Measurements from ENCODE around the gene PCCA. TPM values are rescaled to one million over a fixed set of nuclear protein-coding genes. Genes with fewer than 3 reads are reported as not detected.
A peak's percentile ranks its signal among the peaks of the same experiment; 100 is the strongest.
"Not testable (repeated sequence)": the region's sequence is repeated elsewhere in the genome, so short reads cannot be mapped to it uniquely, and the experiment has no call there.

Gene PCCA
- total RNA-seq, 1 experiment from 2014 or later = 52.8 TPM

DNA sequence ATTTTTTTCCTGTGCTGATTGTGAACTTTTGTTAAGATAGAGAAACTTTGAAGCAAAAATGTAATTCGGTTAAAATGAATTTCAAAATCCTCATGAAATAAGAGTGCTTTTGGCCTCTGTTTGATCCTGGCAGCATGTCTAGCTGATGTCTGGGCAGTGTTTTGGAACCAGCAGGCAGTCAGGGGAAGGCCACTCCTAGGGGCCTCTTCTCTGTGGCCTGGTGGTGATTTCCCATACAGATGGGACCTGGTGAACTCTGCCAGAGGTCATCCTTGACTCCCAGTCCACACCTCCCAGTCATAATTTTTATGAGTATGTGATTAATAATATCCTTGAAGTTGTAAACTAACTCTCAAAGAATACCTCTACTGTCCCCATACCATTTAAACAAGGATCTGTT is 226.6 kb downstream of the PCCA start:
- ChIA-PET POLR2A (no interaction called here), CTCF (no interaction called here)
- no peak overlapping the region for H3K4me3 Mint-ChIP-seq
- no peaks in the 10 kb centered on the region for H3K27me3 Mint-ChIP-seq (ENCODE audit: low read depth)
- peaks cover 11% of the 10 kb centered on the region for H3K9me3 Mint-ChIP-seq
- ATAC-seq (peak; percentile 44; the same call in 1 of the 2 replicates), DNase-seq (ENCODE audit: low spot score) (no peak)
- peaks cover 23% of the 10 kb centered on the region for H3K4me1 Mint-ChIP-seq
- peak overlapping the region; percentile 44; the same call in 1 of the 2 replicates for H3K27ac Mint-ChIP-seq
- TF ChIP-seq TP53 (CRISPR knock-in tag; IDR thresholded peaks at IDR 0.05) = no peak
- TF ChIP-seq, protein P1, sequence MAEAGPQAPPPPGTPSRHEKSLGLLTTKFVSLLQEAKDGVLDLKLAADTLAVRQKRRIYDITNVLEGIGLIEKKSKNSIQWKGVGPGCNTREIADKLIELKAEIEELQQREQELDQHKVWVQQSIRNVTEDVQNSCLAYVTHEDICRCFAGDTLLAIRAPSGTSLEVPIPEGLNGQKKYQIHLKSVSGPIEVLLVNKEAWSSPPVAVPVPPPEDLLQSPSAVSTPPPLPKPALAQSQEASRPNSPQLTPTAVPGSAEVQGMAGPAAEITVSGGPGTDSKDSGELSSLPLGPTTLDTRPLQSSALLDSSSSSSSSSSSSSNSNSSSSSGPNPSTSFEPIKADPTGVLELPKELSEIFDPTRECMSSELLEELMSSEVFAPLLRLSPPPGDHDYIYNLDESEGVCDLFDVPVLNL (CRISPR knock-in tag; IDR thresholded peaks at IDR 0.05; ENCODE audit: borderline replicate concordance, low read depth) = no peak
- TF ChIP-seq TEAD4 (CRISPR knock-in tag; IDR thresholded peaks at IDR 0.05) = no peak
- TF ChIP-seq, protein P2, sequence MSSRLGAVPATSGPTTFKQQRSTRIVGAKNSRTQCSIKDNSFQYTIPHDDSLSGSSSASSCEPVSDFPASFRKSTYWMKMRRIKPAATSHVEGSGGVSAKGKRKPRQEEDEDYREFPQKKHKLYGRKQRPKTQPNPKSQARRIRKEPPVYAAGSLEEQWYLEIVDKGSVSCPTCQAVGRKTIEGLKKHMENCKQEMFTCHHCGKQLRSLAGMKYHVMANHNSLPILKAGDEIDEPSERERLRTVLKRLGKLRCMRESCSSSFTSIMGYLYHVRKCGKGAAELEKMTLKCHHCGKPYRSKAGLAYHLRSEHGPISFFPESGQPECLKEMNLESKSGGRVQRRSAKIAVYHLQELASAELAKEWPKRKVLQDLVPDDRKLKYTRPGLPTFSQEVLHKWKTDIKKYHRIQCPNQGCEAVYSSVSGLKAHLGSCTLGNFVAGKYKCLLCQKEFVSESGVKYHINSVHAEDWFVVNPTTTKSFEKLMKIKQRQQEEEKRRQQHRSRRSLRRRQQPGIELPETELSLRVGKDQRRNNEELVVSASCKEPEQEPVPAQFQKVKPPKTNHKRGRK (CRISPR knock-in tag; IDR thresholded peaks at IDR 0.05; ENCODE audit: borderline replicate concordance) = no peak
- TF ChIP-seq, protein P3, sequence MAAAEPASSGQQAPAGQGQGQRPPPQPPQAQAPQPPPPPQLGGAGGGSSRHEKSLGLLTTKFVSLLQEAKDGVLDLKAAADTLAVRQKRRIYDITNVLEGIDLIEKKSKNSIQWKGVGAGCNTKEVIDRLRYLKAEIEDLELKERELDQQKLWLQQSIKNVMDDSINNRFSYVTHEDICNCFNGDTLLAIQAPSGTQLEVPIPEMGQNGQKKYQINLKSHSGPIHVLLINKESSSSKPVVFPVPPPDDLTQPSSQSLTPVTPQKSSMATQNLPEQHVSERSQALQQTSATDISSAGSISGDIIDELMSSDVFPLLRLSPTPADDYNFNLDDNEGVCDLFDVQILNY (CRISPR knock-in tag; IDR thresholded peaks at IDR 0.05) = no peak
- TF ChIP-seq OVOL2 (CRISPR knock-in tag; IDR thresholded peaks at IDR 0.05; ENCODE audit: borderline replicate concordance) = no peak
- TF ChIP-seq ZNF317 (CRISPR knock-in tag; IDR thresholded peaks at IDR 0.05; ENCODE audit: borderline replicate concordance, low read depth) = no peak
- TF ChIP-seq ZBTB21 (CRISPR knock-in tag; IDR thresholded peaks at IDR 0.05; ENCODE audit: borderline replicate concordance) = no peak
- no peak for TF ChIP-seq FOXJ3 (CRISPR knock-in tag; IDR thresholded peaks at IDR 0.05; ENCODE audit: borderline replicate concordance)
- TF ChIP-seq, protein P4, sequence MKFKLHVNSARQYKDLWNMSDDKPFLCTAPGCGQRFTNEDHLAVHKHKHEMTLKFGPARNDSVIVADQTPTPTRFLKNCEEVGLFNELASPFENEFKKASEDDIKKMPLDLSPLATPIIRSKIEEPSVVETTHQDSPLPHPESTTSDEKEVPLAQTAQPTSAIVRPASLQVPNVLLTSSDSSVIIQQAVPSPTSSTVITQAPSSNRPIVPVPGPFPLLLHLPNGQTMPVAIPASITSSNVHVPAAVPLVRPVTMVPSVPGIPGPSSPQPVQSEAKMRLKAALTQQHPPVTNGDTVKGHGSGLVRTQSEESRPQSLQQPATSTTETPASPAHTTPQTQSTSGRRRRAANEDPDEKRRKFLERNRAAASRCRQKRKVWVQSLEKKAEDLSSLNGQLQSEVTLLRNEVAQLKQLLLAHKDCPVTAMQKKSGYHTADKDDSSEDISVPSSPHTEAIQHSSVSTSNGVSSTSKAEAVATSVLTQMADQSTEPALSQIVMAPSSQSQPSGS (CRISPR knock-in tag; IDR thresholded peaks at IDR 0.05; ENCODE audit: borderline replicate concordance, low read depth) = no peak
- TF ChIP-seq, protein P5, sequence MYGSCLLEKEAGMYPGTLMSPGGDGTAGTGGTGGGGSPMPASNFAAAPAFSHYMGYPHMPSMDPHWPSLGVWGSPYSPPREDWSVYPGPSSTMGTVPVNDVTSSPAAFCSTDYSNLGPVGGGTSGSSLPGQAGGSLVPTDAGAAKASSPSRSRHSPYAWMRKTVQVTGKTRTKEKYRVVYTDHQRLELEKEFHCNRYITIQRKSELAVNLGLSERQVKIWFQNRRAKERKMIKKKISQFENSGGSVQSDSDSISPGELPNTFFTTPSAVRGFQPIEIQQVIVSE (CRISPR knock-in tag; IDR thresholded peaks at IDR 0.05; ENCODE audit: borderline replicate concordance) = no peak
- TF ChIP-seq, protein P6, sequence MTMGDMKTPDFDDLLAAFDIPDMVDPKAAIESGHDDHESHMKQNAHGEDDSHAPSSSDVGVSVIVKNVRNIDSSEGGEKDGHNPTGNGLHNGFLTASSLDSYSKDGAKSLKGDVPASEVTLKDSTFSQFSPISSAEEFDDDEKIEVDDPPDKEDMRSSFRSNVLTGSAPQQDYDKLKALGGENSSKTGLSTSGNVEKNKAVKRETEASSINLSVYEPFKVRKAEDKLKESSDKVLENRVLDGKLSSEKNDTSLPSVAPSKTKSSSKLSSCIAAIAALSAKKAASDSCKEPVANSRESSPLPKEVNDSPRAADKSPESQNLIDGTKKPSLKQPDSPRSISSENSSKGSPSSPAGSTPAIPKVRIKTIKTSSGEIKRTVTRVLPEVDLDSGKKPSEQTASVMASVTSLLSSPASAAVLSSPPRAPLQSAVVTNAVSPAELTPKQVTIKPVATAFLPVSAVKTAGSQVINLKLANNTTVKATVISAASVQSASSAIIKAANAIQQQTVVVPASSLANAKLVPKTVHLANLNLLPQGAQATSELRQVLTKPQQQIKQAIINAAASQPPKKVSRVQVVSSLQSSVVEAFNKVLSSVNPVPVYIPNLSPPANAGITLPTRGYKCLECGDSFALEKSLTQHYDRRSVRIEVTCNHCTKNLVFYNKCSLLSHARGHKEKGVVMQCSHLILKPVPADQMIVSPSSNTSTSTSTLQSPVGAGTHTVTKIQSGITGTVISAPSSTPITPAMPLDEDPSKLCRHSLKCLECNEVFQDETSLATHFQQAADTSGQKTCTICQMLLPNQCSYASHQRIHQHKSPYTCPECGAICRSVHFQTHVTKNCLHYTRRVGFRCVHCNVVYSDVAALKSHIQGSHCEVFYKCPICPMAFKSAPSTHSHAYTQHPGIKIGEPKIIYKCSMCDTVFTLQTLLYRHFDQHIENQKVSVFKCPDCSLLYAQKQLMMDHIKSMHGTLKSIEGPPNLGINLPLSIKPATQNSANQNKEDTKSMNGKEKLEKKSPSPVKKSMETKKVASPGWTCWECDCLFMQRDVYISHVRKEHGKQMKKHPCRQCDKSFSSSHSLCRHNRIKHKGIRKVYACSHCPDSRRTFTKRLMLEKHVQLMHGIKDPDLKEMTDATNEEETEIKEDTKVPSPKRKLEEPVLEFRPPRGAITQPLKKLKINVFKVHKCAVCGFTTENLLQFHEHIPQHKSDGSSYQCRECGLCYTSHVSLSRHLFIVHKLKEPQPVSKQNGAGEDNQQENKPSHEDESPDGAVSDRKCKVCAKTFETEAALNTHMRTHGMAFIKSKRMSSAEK (CRISPR knock-in tag; IDR thresholded peaks at IDR 0.05; ENCODE audit: borderline replicate concordance) = no peak
- TF ChIP-seq NFYB (CRISPR knock-in tag; conservative IDR thresholded peaks at IDR 0.05; ENCODE audit: low read depth) = no peak
- TF ChIP-seq, protein P7, sequence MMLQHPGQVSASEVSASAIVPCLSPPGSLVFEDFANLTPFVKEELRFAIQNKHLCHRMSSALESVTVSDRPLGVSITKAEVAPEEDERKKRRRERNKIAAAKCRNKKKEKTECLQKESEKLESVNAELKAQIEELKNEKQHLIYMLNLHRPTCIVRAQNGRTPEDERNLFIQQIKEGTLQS (CRISPR knock-in tag; conservative IDR thresholded peaks at IDR 0.05) = no peak
- no peak for TF ChIP-seq GRHL2 (CRISPR knock-in tag; IDR thresholded peaks at IDR 0.05; ENCODE audit: insufficient replicate concordance, severe bottlenecking)
- no peak for TF ChIP-seq ZNF396 (CRISPR knock-in tag; IDR thresholded peaks at IDR 0.05; ENCODE audit: borderline replicate concordance)
- H3K36me3 Mint-ChIP-seq = peaks cover 22% of the 10 kb centered on the region

DNA sequence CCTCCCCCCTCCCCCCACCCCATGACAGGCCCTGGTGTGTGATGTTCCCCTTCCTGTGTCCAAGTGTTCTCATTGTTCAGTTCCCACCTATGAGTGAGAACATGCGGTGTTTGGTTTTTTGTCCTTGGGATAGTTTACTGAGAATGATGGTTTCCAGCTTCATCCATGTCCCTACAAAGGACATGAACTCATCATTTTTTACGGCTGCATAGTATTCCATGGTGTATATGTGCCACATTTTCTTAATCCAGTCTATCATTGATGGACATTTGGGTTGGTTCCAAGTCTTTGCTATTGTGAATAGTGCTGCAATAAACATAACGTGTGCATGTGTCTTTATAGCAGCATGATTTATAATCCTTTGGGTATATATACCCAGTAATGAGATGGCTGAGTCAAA is 229.6 kb downstream of the PCCA start:
- CTCF ChIA-PET; H3K27ac Mint-ChIP-seq; H3K4me3 Mint-ChIP-seq; DNase-seq (ENCODE audit: low spot score); H3K27me3 Mint-ChIP-seq (ENCODE audit: low read depth); ATAC-seq; POLR2A ChIA-PET: not testable (repeated sequence)
- Mint-ChIP-seq H3K4me1 (peaks cover 22% of the 10 kb centered on the region), H3K36me3 (peaks cover 24% of the 10 kb centered on the region), H3K9me3 (peaks cover 11% of the 10 kb centered on the region)
